Spinal cord (tissue), 10 donors: Measurements from ENCODE around the gene MCEE. TPM values are rescaled to one million over a fixed set of nuclear protein-coding genes. Genes with fewer than 3 reads are reported as not detected.
"Not testable (repeated sequence)": the region's sequence is repeated elsewhere in the genome, so short reads cannot be mapped to it uniquely, and the experiment has no call there.

Experiments
- DNase-seq, 6 donors: peaks; one replicate each; pipeline versions ENCODE4 v3.0.0 to v3.0.0-alpha.2; 2013 to 2015; ENCODE audit warnings: low spot score in 6 of 6, low read depth in 4 of 6
- H3K27ac ChIP-seq: one replicate; pipeline ENCODE4 v1.5.1; 2013; ENCODE audit warnings: low read depth, low read length, control low read depth
- H3K27me3 ChIP-seq: one replicate; pipeline ENCODE4 v1.6.1; 2013; ENCODE audit warnings: low read length; ENCODE audit not compliant: control insufficient read depth, insufficient read depth
- H3K36me3 ChIP-seq: one replicate; pipeline ENCODE4 v1.6.1; 2013; ENCODE audit warnings: low read length; ENCODE audit not compliant: control insufficient read depth, insufficient read depth
- H3K4me1 ChIP-seq: one replicate; pipeline ENCODE4 v1.6.1; 2013; ENCODE audit warnings: low read length; ENCODE audit not compliant: control insufficient read depth, insufficient read depth
- H3K4me3 ChIP-seq: one replicate; pipeline ENCODE4 v1.5.1; 2013; ENCODE audit warnings: low read depth, low read length, control low read depth
- H3K9me3 ChIP-seq: one replicate; pipeline ENCODE4 v1.6.1; 2013; ENCODE audit warnings: low read length; ENCODE audit not compliant: control insufficient read depth, insufficient read depth
- WGBS: methylation state at CpG from one replicate; pipeline ENCODE4 v1.1.5; 2013; ENCODE audit warnings: missing lambda C conversion rate; ENCODE audit not compliant: insufficient coverage; 5-methylcytosine and 5-hydroxymethylcytosine counted together
- polyA plus RNA-seq, 2 donors: library from polyadenylated mRNA; unstranded; fragments of 120-200 nt; gene quantifications; one replicate each; pipeline ENCODE4 v1.2.1, GENCODE V29; 2013; ENCODE audit not compliant: insufficient read length in 2 of 2
- total RNA-seq, 2 donors: library from RNA; depleted of rRNA in 1 of 2; stranded (reverse); fragments of 120-200 nt in 1 of 2; fragments of >200 nt in 1 of 2; gene quantifications; one replicate each; pipeline versions ENCODE4 v1.2.3 to v1.2.4, GENCODE V29; 2013 to 2014
- donor health status: healthy.

The MCEE gene
- total and polyA plus RNA-seq, 4 donors: 14.6 to 23.9 (median 20.5) TPM

GRCh38 chr2:71113843-71114242, 16.2 kb downstream of the MCEE start:
- H3K4me3 ChIP-seq: no peak overlapping the region
- no peak for DNase-seq
- no CpG with 5 or more reads among the region's 1 CpG for WGBS

DNA sequence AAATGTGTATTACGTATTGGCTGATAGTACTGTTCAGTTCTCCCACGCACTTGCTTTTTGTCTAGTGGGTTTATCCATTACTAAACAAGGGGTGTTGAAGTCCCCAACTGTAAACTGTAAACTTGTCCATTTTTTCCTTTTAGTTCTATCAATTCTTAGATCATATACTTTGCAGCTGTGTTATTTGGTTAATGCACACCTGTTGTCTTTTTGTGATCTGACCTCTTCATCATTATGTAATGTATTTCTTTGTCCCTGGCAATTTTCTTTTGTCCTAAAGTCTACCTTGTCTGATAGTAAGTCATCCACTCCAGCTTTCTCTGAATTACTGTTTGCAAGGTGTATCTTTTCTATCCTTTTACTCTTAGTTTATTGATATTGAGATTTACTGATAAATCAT, 21.9 kb downstream of the MCEE start:
- H3K4me3 ChIP-seq: no peak overlapping the region
- WGBS: no CpG with 5 or more reads among the region's 2 CpGs
- H3K27ac ChIP-seq: no peak overlapping the region
- H3K4me1 ChIP-seq: no peaks in the 10 kb centered on the region
- no peaks in the 10 kb centered on the region for H3K9me3 ChIP-seq
- H3K27me3 ChIP-seq: no peaks in the 10 kb centered on the region
- no peak for DNase-seq
- no peaks in the 10 kb centered on the region for H3K36me3 ChIP-seq

More at GRCh38 chr2:71113843-71114242, 16.2 kb downstream of the MCEE start:
- no peak overlapping the region for H3K27ac ChIP-seq
- H3K27me3 ChIP-seq: no peaks in the 10 kb centered on the region
- H3K36me3 ChIP-seq: peaks cover 13% of the 10 kb centered on the region
- H3K9me3 ChIP-seq: no peaks in the 10 kb centered on the region
- H3K4me1 ChIP-seq: no peaks in the 10 kb centered on the region

- H3K27me3 ChIP-seq, H3K4me3 ChIP-seq, DNase-seq, H3K36me3 ChIP-seq, H3K27ac ChIP-seq, H3K4me1 ChIP-seq, H3K9me3 ChIP-seq: not testable (repeated sequence)
- no CpG with 5 or more reads among the region's 6 CpGs for whole genome bisulfite sequencing
These were observed 23.6 kb downstream of the MCEE start for GRCh38 chr2:71106463-71106862.

GRCh38 chr2:71103809-71104208, 26.2 kb downstream of the MCEE start:
- Histone ChIP-seq H3K9me3 (peaks cover 2% of the 10 kb centered on the region), H3K27me3 (no peaks in the 10 kb centered on the region), H3K27ac (no peak overlapping the region), H3K4me1 (no peaks in the 10 kb centered on the region), H3K4me3 (no peak overlapping the region), H3K36me3 (no peaks in the 10 kb centered on the region)
- 85% methylated on average over 3 of the region's 5 CpGs for WGBS
- DNase-seq: no peak

- WGBS: 100% methylated on average over 2 of the region's 6 CpGs
- Histone ChIP-seq H3K27me3 (no peaks in the 10 kb centered on the region), H3K9me3 (peaks cover 2% of the 10 kb centered on the region), H3K4me3 (no peak overlapping the region), H3K27ac (no peak overlapping the region), H3K36me3 (no peaks in the 10 kb centered on the region), H3K4me1 (no peaks in the 10 kb centered on the region)
- DNase-seq: no peak
These were observed 26.9 kb downstream of the MCEE start for GRCh38 chr2:71102981-71103681.

GRCh38 chr2:71101656-71102055, 28.4 kb downstream of the MCEE start:
- Histone ChIP-seq H3K27me3 (no peaks in the 10 kb centered on the region), H3K9me3 (peaks cover 2% of the 10 kb centered on the region), H3K27ac (no peak overlapping the region), H3K4me3 (no peak overlapping the region), H3K36me3 (no peaks in the 10 kb centered on the region), H3K4me1 (no peaks in the 10 kb centered on the region)
- DNase-seq: no peak
- WGBS: 80% methylated on average over 2 of the region's 2 CpGs

DNA sequence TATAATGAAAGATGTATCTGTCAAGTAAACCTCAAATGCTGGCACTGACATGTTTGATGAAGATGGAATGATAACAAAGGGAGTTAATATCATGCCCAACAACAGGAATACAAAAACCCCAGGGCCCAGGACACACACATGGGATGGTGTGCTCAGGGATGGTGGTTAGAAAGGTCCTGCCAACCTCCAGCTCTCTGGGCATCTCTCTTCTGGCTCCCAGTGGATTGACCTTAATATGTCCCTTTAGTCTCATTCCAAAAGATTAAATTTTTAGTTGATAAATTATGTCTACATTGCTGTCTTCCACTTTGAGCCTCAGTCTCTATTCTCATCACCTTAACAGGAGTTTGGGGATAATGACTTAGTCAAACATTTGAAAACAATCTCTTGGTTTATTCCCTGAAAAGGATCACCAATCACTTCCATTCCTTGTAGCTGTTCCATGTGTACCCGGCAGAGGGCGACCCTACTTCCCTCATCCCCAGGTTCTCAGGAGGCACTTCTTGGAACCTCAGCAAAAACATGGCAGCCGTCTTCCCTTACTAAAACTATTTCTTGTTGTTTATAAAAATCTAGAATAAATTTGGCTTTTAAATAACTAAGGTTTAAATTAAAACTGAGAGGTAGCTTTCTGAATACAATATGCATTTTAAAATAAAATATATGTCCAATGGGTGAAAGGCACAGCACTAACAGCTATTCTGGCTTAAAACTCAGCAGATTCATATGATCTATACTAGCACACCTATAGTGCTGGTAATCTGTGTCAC, 29.6 kb downstream of the MCEE start:
- Histone ChIP-seq H3K27me3 (no peaks in the 10 kb centered on the region), H3K27ac (no peak overlapping the region), H3K4me1 (no peaks in the 10 kb centered on the region), H3K4me3 (no peak overlapping the region), H3K36me3 (no peaks in the 10 kb centered on the region), H3K9me3 (peaks cover 2% of the 10 kb centered on the region)
- WGBS: no CpG with 5 or more reads among the region's 3 CpGs
- peak in 2 of 6 donors; percentile 24 to 45 for DNase-seq

- 98% methylated on average over 22 of the region's 33 CpGs for WGBS
- H3K27ac ChIP-seq, H3K4me1 ChIP-seq, H3K4me3 ChIP-seq, H3K27me3 ChIP-seq, H3K9me3 ChIP-seq, H3K36me3 ChIP-seq, DNase-seq: not testable (repeated sequence)
These were observed 37.4 kb downstream of the MCEE start for GRCh38 chr2:71092491-71093260.

DNA sequence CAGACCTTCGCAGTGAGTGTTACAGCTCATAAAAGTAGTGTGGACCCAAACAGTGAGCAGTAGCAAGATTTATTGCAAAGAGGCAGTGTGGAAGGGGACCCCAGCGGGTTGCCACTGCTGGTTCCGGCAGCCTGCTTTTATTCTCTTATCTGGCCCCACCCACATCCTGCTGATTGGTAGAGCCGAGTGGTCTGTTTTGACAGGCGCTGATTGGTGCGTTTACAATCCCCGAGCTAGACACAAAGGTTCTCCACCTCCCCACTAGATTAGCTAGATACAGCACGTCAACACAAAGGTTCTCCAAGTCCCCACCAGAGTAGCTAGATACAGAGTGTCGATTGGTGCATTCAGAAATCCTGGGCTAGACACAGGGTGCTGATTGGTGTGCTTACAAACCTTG, 38.2 kb downstream of the MCEE start:
- H3K27ac ChIP-seq, H3K4me1 ChIP-seq, H3K36me3 ChIP-seq, DNase-seq, H3K4me3 ChIP-seq, H3K27me3 ChIP-seq, H3K9me3 ChIP-seq: not testable (repeated sequence)
- 73% methylated on average over 6 of the region's 9 CpGs for WGBS
